Neural progenitor cell (in vitro differentiated cells): ENCODE measurements around the gene EIPR1. TPM values are rescaled to one million over a fixed set of nuclear protein-coding genes. Genes with fewer than 3 reads are reported as not detected.

ENCODE experiments used
- DNase-seq: peaks from one replicate; pipeline ENCODE4 v3.0.0-alpha.2; 2016; ENCODE audit warnings: low spot score
- H2AFZ ChIP-seq: fragments of 200-600 bp; sonication (generic); replicated peaks from 2 replicates; pipeline ENCODE4 v1.6.1; 2016; ENCODE audit warnings: antibody characterized with exemption
- H3F3A ChIP-seq: fragments of 200-600 bp; sonication (generic); 2 replicates; pipeline ENCODE4 v1.6.1; 2016; ENCODE audit warnings: antibody characterized with exemption, low read depth
- H3K27ac ChIP-seq: fragments of 200-600 bp; sonication (generic); 2 replicates; pipeline ENCODE4 v1.5.1; 2016; ENCODE audit warnings: mild to moderate bottlenecking
- H3K27me3 ChIP-seq: fragments of 200-600 bp; sonication (generic); 2 replicates; pipeline ENCODE4 v1.6.1; 2016; ENCODE audit warnings: mild to moderate bottlenecking, moderate library complexity
- H3K36me3 ChIP-seq: fragments of 200-600 bp; sonication (generic); 2 replicates; pipeline ENCODE4 v1.5.1; 2016
- H3K4me1 ChIP-seq: fragments of 200-600 bp; sonication (generic); 2 replicates; pipeline ENCODE4 v1.6.1; 2016; ENCODE audit warnings: mixed run types
- H3K4me2 ChIP-seq: fragments of 200-600 bp; sonication (generic); 2 replicates; pipeline ENCODE4 v1.6.1; 2016
- H3K4me3 ChIP-seq: fragments of 200-600 bp; sonication (generic); 2 replicates; pipeline ENCODE4 v1.5.1; 2016
- H3K79me2 ChIP-seq: fragments of 200-600 bp; sonication (generic); 2 replicates; pipeline ENCODE4 v1.6.1; 2016; ENCODE audit warnings: low read depth
- H3K9ac ChIP-seq: fragments of 200-600 bp; sonication (generic); 2 replicates; pipeline ENCODE4 v1.6.1; 2016
- H3K9me3 ChIP-seq: fragments of 200-600 bp; sonication (generic); 2 replicates; pipeline ENCODE4 v1.5.1; 2016; ENCODE audit warnings: low read depth
- H4K20me1 ChIP-seq: fragments of 200-600 bp; sonication (generic); 2 replicates; pipeline ENCODE4 v1.6.1; 2016; ENCODE audit warnings: low read depth
- H3K27ac Mint-ChIP-seq: 3 replicates; pipeline ENCODE4 v1.8.0; 2021; ENCODE audit warnings: mixed read lengths
- H3K27me3 Mint-ChIP-seq: 2 replicates; pipeline ENCODE4 v1.8.0; 2022; ENCODE audit warnings: low read depth, mild to moderate bottlenecking, inconsistent platforms, moderate library complexity, mixed read lengths; ENCODE audit not compliant: insufficient read depth
- H3K36me3 Mint-ChIP-seq: 3 replicates; pipeline ENCODE4 v1.8.0; 2021; ENCODE audit warnings: mixed read lengths
- H3K4me1 Mint-ChIP-seq: 3 replicates; pipeline ENCODE4 v1.8.0; 2021; ENCODE audit warnings: mixed read lengths
- H3K4me3 Mint-ChIP-seq: 3 replicates; pipeline ENCODE4 v1.8.0; 2021; ENCODE audit warnings: mild to moderate bottlenecking, moderate library complexity, mixed read lengths
- H3K9me3 Mint-ChIP-seq: 3 replicates; pipeline ENCODE4 v1.8.0; 2020; ENCODE audit warnings: mixed read lengths
- EZH2 ChIP-seq: fragments of 200-600 bp; sonication (generic); IDR thresholded peaks from 2 replicates; pipeline ENCODE4 v1.6.1; 2017; ENCODE audit warnings: antibody characterized with exemption, mild to moderate bottlenecking, moderate library complexity
- EZH2phosphoT487 ChIP-seq: fragments of 200-600 bp; sonication (generic); IDR thresholded peaks from 2 replicates; pipeline ENCODE4 v1.6.1; 2017; ENCODE audit warnings: antibody characterized with exemption
- total RNA-seq: library from RNA; depleted of rRNA; stranded (reverse); fragments of >200 nt; gene quantifications from 2 replicates; pipeline ENCODE4 v1.2.3, GENCODE V29; 2015; ENCODE audit warnings: low replicate concordance
- TF ChIP-seq, protein P1 (sequence below): fragments of 200-600 bp; sonication (generic); IDR thresholded peaks from 2 replicates; pipeline ENCODE4 v1.5.1; 2017; ENCODE audit warnings: antibody characterized with exemption, mild to moderate bottlenecking

EIPR1 gene
- total RNA-seq, 1 donor from 2014 or later: 57.1 TPM

DNA sequence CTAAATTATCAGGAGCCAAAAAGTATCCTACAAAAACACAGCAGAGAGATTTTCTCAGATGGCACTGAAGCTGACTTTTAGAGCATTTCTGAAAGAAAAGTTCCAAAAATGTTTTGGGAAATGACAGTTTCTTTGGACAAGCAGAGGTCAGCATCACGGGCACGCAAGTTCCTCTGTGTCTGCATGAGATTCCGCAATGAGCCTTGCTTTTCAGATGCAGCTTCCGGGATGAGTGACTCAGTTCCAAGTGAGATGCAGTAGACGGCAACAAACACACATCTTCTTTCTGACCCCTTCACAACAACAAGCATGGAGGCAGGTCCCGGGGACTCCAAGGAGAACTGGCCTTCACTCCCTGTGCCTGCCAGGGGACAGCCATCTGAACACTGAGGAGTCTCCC is 76.6 kb downstream of the EIPR1 start:
- H3K4me3 ChIP-seq: no peak overlapping the region
- H3K4me1 ChIP-seq: peaks cover 26% of the 10 kb centered on the region
- Mint-ChIP-seq H3K4me3 (no peak overlapping the region), H3K9me3 (peaks cover 3% of the 10 kb centered on the region), H3K27me3 (peaks cover 6% of the 10 kb centered on the region), H3K4me1 (peaks cover 57% of the 10 kb centered on the region), H3K27ac (no peak overlapping the region), H3K36me3 (peaks cover 7% of the 10 kb centered on the region)
- DNase-seq: no peak
- H3K27ac ChIP-seq: no peak overlapping the region
- H3K4me2 ChIP-seq: no peak overlapping the region
- no peaks in the 10 kb centered on the region for H3K27me3 ChIP-seq
- H3K79me2 ChIP-seq: no peaks in the 10 kb centered on the region
- no peak overlapping the region for H3K9ac ChIP-seq
- H3K36me3 ChIP-seq: no peaks in the 10 kb centered on the region
- peaks cover 60% of the 10 kb centered on the region for H4K20me1 ChIP-seq
- H3F3A ChIP-seq: peaks cover 13% of the 10 kb centered on the region
- H3K9me3 ChIP-seq: no peaks in the 10 kb centered on the region
- no peak overlapping the region for H2AFZ ChIP-seq
- TF ChIP-seq, protein P1, sequence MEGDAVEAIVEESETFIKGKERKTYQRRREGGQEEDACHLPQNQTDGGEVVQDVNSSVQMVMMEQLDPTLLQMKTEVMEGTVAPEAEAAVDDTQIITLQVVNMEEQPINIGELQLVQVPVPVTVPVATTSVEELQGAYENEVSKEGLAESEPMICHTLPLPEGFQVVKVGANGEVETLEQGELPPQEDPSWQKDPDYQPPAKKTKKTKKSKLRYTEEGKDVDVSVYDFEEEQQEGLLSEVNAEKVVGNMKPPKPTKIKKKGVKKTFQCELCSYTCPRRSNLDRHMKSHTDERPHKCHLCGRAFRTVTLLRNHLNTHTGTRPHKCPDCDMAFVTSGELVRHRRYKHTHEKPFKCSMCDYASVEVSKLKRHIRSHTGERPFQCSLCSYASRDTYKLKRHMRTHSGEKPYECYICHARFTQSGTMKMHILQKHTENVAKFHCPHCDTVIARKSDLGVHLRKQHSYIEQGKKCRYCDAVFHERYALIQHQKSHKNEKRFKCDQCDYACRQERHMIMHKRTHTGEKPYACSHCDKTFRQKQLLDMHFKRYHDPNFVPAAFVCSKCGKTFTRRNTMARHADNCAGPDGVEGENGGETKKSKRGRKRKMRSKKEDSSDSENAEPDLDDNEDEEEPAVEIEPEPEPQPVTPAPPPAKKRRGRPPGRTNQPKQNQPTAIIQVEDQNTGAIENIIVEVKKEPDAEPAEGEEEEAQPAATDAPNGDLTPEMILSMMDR: no peak
- TF ChIP-seq EZH2phosphoT487 (no peak), EZH2 (no peak)

DNA sequence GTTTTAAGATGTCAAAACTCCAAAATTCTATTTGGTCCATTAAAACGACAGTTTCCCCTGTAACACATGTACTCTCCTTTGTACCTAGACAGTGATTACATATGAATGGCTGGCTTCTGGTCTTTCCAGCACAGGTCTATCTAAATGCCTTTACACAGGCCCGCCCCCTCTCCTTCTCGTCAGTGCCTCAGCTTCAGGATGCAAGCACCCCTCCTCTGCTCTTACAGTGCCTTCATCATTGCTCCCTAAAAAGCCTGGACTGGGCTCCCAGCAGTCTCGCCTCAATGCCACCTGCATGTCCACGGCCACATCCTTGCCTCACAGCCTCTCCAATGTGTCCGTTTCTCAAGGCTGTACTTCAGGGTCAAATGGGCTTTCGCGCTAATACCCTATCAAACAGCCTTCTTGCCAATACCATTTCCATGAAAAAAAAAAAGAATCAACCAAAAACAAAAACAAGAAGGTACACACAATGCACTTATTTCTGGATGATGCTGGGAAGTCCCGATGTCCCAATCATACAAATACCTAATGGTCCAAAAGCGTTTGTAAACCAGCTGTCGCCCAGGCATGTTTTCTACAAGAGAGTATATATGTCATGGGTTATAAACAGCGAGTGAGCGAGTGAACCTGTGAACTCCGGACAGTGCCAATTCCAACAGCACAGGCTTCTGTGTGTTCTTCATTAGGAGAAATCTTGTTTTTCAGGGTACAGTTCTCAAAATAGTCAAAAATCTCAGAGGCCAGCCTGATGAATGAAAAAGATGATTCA is 77.2 kb downstream of the EIPR1 start:
- Histone ChIP-seq H3K27ac (no peak overlapping the region), H3K79me2 (no peaks in the 10 kb centered on the region), H3K36me3 (no peaks in the 10 kb centered on the region), H2AFZ (no peak overlapping the region), H3K4me1 (peaks cover 26% of the 10 kb centered on the region), H3K4me2 (no peak overlapping the region), H3K27me3 (no peaks in the 10 kb centered on the region), H3K9me3 (no peaks in the 10 kb centered on the region), H3K4me3 (no peak overlapping the region), H3F3A (peaks cover 13% of the 10 kb centered on the region), H3K9ac (no peak overlapping the region), H4K20me1 (peaks cover 60% of the 10 kb centered on the region)
- Mint-ChIP-seq H3K9me3 (no peaks in the 10 kb centered on the region), H3K4me3 (no peak overlapping the region), H3K36me3 (peaks cover 7% of the 10 kb centered on the region), H3K4me1 (peaks cover 55% of the 10 kb centered on the region), H3K27me3 (peaks cover 6% of the 10 kb centered on the region), H3K27ac (no peak overlapping the region)
- DNase-seq: no peak
- TF ChIP-seq EZH2phosphoT487 (no peak), EZH2 (no peak)
- TF ChIP-seq, protein P1: no peak

DNA sequence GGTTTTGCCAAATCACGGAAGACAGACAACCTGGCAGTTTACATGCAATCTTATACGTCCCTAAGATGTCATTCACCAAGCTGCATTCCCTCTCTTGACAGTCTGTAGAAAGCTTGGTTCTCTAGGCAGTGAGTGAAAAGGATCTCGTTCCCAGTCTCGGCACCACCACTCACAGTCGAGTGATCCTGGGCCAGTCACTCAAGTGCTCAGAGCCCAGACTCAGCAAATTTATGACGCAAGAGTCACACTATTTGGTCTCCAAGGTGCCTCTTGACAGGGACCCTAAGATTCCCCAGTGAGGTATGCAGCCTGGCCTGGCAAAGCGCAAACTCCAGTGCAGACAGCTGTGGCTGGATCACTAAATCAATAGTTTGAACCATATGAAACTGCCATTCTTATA is 77.9 kb downstream of the EIPR1 start:
- H3K27me3 ChIP-seq: no peaks in the 10 kb centered on the region
- H2AFZ ChIP-seq: no peak overlapping the region
- H3K36me3 ChIP-seq: no peaks in the 10 kb centered on the region
- H3K9me3 ChIP-seq: no peaks in the 10 kb centered on the region
- H3K4me2 ChIP-seq: no peak overlapping the region
- Mint-ChIP-seq H3K9me3 (no peaks in the 10 kb centered on the region), H3K27me3 (peaks cover 6% of the 10 kb centered on the region), H3K36me3 (peaks cover 7% of the 10 kb centered on the region), H3K27ac (no peak overlapping the region), H3K4me3 (no peak overlapping the region), H3K4me1 (peaks cover 55% of the 10 kb centered on the region)
- H3K79me2 ChIP-seq: no peaks in the 10 kb centered on the region
- H3K27ac ChIP-seq: no peak overlapping the region
- no peak overlapping the region for H3K4me3 ChIP-seq
- DNase-seq: no peak
- peaks cover 60% of the 10 kb centered on the region for H4K20me1 ChIP-seq
- H3F3A ChIP-seq: peaks cover 13% of the 10 kb centered on the region
- peaks cover 26% of the 10 kb centered on the region for H3K4me1 ChIP-seq
- TF ChIP-seq EZH2phosphoT487 (no peak), EZH2 (no peak)
- TF ChIP-seq, protein P1: no peak
- H3K9ac ChIP-seq: no peak overlapping the region
